Nephron progenitor cell (in vitro differentiated cells): ENCODE results near the gene WWOX.

ENCODE experiments used
- DNase-seq: peaks from one replicate; pipeline ENCODE4 v3.0.0; 2021
- H3K27ac Mint-ChIP-seq: 2 replicates; pipeline ENCODE4 v1.8.0; 2021; ENCODE audit warnings: mild to moderate bottlenecking, moderate library complexity, mixed read lengths
- H3K27me3 Mint-ChIP-seq: 2 replicates; pipeline ENCODE4 v1.8.0; 2021; ENCODE audit warnings: mild to moderate bottlenecking, low read depth, mixed read lengths; ENCODE audit not compliant: poor library complexity
- H3K36me3 Mint-ChIP-seq: 2 replicates; pipeline ENCODE4 v1.8.0; 2021; ENCODE audit warnings: low read depth, mixed read lengths
- H3K4me1 Mint-ChIP-seq: 2 replicates; pipeline ENCODE4 v1.8.0; 2021; ENCODE audit warnings: mixed read lengths
- H3K4me3 Mint-ChIP-seq: 2 replicates; pipeline ENCODE4 v1.8.0; 2021; ENCODE audit warnings: mild to moderate bottlenecking, moderate library complexity, mixed read lengths
- H3K9me3 Mint-ChIP-seq: 2 replicates; pipeline ENCODE4 v1.8.0; 2021; ENCODE audit warnings: mild to moderate bottlenecking, moderate library complexity, mixed read lengths
- CTCF ChIP-seq: fragments of 200-600 bp; sonication (generic); IDR thresholded peaks from 2 replicates; pipeline ENCODE4 v1.5.0; 2021; ENCODE audit warnings: antibody characterized with exemption

WWOX gene

GRCh38 chr16:78283548-78284251, 184.2 kb downstream of the WWOX start:
- Mint-ChIP-seq H3K9me3 (peaks cover 10% of the 10 kb centered on the region), H3K4me1 (peaks cover 68% of the 10 kb centered on the region), H3K36me3 (peaks cover 16% of the 10 kb centered on the region), H3K27me3 (no peaks in the 10 kb centered on the region), H3K4me3 (no peak overlapping the region), H3K27ac (peak overlapping the region; percentile 89)
- no peak for DNase-seq
- TF ChIP-seq CTCF: no peak

GRCh38 chr16:78284326-78284725, 184.9 kb downstream of the WWOX start:
- no peak overlapping the region for H3K4me3 Mint-ChIP-seq
- no peak for TF ChIP-seq CTCF
- H3K27ac Mint-ChIP-seq: peak overlapping the region; percentile 89
- DNase-seq: no peak
- H3K36me3 Mint-ChIP-seq: peaks cover 16% of the 10 kb centered on the region
- H3K27me3 Mint-ChIP-seq: no peaks in the 10 kb centered on the region
- peaks cover 10% of the 10 kb centered on the region for H3K9me3 Mint-ChIP-seq
- H3K4me1 Mint-ChIP-seq: peaks cover 74% of the 10 kb centered on the region

- Mint-ChIP-seq H3K9me3 (peaks cover 10% of the 10 kb centered on the region), H3K27ac (peak overlapping the region; percentile 86), H3K4me3 (no peak overlapping the region), H3K36me3 (peaks cover 16% of the 10 kb centered on the region), H3K27me3 (no peaks in the 10 kb centered on the region), H3K4me1 (peaks cover 81% of the 10 kb centered on the region)
- no peak for TF ChIP-seq CTCF
- no peak for DNase-seq
Observed at GRCh38 chr16:78284957-78285434, 185.5 kb downstream of the WWOX start.

- H3K4me3 Mint-ChIP-seq: no peak overlapping the region
- DNase-seq: no peak
- H3K9me3 Mint-ChIP-seq: peaks cover 10% of the 10 kb centered on the region
- peak overlapping the region; percentile 86 for H3K27ac Mint-ChIP-seq
- H3K27me3 Mint-ChIP-seq: no peaks in the 10 kb centered on the region
- TF ChIP-seq CTCF: no peak
- H3K36me3 Mint-ChIP-seq: peaks cover 16% of the 10 kb centered on the region
- H3K4me1 Mint-ChIP-seq: peaks cover 86% of the 10 kb centered on the region
Observed at GRCh38 chr16:78285437-78285922, 186.0 kb downstream of the WWOX start.

GRCh38 chr16:78286065-78286464, 186.6 kb downstream of the WWOX start:
- Mint-ChIP-seq H3K9me3 (peaks cover 9% of the 10 kb centered on the region), H3K4me1 (peaks cover 90% of the 10 kb centered on the region), H3K4me3 (no peak overlapping the region), H3K27ac (peak overlapping the region; percentile 86), H3K36me3 (peaks cover 13% of the 10 kb centered on the region), H3K27me3 (no peaks in the 10 kb centered on the region)
- no peak for TF ChIP-seq CTCF
- DNase-seq: no peak

GRCh38 chr16:78288888-78289287, 189.4 kb downstream of the WWOX start:
- Mint-ChIP-seq H3K4me1 (peaks cover 96% of the 10 kb centered on the region), H3K4me3 (peak overlapping the region; percentile 54), H3K36me3 (peaks cover 5% of the 10 kb centered on the region), H3K9me3 (no peaks in the 10 kb centered on the region), H3K27me3 (no peaks in the 10 kb centered on the region), H3K27ac (peak overlapping the region; percentile 99)
- no peak for TF ChIP-seq CTCF
- no peak for DNase-seq
